ENCODE measurements around the gene BOLA2B. TPM values are rescaled to one million over a fixed set of nuclear protein-coding genes. Genes with fewer than 3 reads are reported as not detected.

The BOLA2B gene
- total RNA-seq, 1 donor from 2014 or later = 82.9 TPM

DNA sequence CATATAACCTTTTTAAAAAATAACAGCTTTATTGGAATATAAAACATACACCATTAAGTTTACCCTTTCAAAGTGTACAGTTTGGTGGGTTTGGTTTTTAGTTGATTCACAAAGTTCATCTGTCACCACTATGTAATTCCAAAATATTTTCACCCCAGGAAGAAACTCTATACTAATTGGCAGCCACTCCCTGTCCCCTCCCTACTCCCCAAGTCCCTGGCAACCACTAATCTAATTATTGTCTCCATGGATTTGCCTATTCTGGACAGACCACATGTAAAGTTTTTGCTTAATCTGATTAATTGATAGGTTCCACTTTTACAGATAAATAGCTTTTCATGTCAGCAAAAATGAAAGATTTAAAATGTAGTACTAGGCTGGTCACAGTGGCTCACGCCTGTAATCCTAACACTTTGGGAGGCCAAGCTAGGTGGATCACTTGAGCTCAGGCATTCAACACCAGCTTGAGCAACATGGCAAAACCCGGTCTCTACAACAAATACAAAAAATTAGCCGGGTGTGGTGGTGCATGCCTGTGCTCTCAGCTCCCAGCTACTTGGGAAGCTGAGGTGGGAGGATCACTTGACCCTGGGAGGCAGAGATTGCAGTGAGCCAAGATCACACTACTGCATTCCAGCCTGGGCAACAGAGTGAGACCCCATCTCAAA lies 45.5 kb downstream of the BOLA2B start:
- no peaks in the 10 kb centered on the region for H3K36me3 Mint-ChIP-seq
- no peaks in the 10 kb centered on the region for H3K27me3 Mint-ChIP-seq
- TF ChIP-seq, protein P1, sequence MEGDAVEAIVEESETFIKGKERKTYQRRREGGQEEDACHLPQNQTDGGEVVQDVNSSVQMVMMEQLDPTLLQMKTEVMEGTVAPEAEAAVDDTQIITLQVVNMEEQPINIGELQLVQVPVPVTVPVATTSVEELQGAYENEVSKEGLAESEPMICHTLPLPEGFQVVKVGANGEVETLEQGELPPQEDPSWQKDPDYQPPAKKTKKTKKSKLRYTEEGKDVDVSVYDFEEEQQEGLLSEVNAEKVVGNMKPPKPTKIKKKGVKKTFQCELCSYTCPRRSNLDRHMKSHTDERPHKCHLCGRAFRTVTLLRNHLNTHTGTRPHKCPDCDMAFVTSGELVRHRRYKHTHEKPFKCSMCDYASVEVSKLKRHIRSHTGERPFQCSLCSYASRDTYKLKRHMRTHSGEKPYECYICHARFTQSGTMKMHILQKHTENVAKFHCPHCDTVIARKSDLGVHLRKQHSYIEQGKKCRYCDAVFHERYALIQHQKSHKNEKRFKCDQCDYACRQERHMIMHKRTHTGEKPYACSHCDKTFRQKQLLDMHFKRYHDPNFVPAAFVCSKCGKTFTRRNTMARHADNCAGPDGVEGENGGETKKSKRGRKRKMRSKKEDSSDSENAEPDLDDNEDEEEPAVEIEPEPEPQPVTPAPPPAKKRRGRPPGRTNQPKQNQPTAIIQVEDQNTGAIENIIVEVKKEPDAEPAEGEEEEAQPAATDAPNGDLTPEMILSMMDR (conservative IDR thresholded peaks at IDR 0.05) = no peak
- no peak overlapping the region for H3K27ac Mint-ChIP-seq
- DNase-seq (ENCODE audit: extremely low spot score, unreplicated experiment) = no peak
- H3K4me3 Mint-ChIP-seq = no peak overlapping the region
- no peaks in the 10 kb centered on the region for H3K4me1 Mint-ChIP-seq (ENCODE audit: unreplicated experiment)
- peaks cover 5% of the 10 kb centered on the region for H3K9me3 Mint-ChIP-seq

DNA sequence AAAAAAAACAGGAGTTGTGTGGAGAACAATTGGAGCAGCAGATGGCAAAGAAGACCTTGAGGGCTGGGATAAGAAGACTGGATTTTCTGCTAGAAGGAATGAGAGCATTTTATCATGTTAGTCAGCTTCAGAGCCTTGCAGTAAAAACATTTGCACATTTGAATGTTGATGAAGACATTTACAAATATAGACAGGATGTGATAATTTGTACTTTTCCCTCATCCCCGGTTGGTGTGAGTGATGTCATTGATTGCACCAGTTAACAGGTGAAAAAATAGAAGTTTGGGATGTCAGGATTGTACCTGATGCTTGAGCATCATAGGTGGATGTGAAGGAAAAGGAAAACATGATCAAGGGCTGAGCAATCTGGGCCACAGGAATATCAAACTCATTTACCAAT lies 47.8 kb downstream of the BOLA2B start:
- TF ChIP-seq, protein P1 (conservative IDR thresholded peaks at IDR 0.05) = no peak
- Mint-ChIP-seq H3K4me3 (no peak overlapping the region), H3K4me1 (ENCODE audit: unreplicated experiment) (no peaks in the 10 kb centered on the region), H3K27ac (no peak overlapping the region), H3K36me3 (no peaks in the 10 kb centered on the region), H3K9me3 (peaks cover 5% of the 10 kb centered on the region), H3K27me3 (no peaks in the 10 kb centered on the region)
- no peak for DNase-seq (ENCODE audit: extremely low spot score, unreplicated experiment)

DNA sequence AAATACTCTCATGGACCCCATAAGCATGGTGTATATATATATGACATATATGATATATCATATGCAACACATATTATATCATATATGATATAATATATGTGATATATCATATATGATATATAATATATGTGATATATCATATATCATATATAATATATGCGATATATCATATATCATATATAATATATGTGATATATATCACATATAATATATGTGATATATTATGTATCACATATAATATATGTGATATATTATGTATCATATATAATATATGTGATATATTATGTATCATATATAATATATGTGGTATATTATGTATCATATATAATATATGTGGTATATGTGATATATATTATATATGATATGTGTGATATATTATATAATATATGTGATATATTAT lies 48.5 kb downstream of the BOLA2B start:
- no peak for DNase-seq (ENCODE audit: extremely low spot score, unreplicated experiment)
- H3K4me3 Mint-ChIP-seq = no peak overlapping the region
- TF ChIP-seq, protein P1 (conservative IDR thresholded peaks at IDR 0.05) = no peak
- no peaks in the 10 kb centered on the region for H3K36me3 Mint-ChIP-seq
- no peaks in the 10 kb centered on the region for H3K4me1 Mint-ChIP-seq (ENCODE audit: unreplicated experiment)
- H3K27ac Mint-ChIP-seq = no peak overlapping the region
- H3K27me3 Mint-ChIP-seq = no peaks in the 10 kb centered on the region
- H3K9me3 Mint-ChIP-seq = peaks cover 5% of the 10 kb centered on the region

DNA sequence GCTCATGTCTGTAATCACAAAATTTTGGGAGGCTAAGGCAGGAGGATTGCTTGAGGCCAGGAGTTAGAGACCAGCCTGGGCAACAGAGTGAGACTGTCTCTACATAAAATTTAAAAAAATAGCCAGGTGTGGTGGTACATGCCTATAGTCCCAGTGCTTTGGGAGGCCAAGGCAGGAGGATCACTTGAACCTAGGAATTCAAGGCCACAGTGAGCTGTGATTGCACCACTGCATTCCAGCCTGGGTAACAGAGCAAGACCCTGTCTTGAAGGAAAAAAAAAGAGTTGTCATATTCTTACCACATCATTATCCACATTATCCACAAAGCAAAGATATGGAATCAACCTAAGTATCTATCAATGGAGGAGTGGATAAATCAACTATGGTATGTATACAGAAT lies 49.4 kb downstream of the BOLA2B start:
- TF ChIP-seq, protein P1 (conservative IDR thresholded peaks at IDR 0.05) = no peak
- H3K4me3 Mint-ChIP-seq = no peak overlapping the region
- no peak for DNase-seq (ENCODE audit: extremely low spot score, unreplicated experiment)
- no peaks in the 10 kb centered on the region for H3K36me3 Mint-ChIP-seq
- no peak overlapping the region for H3K27ac Mint-ChIP-seq
- no peaks in the 10 kb centered on the region for H3K4me1 Mint-ChIP-seq (ENCODE audit: unreplicated experiment)
- H3K27me3 Mint-ChIP-seq = no peaks in the 10 kb centered on the region
- H3K9me3 Mint-ChIP-seq = no peaks in the 10 kb centered on the region

DNA sequence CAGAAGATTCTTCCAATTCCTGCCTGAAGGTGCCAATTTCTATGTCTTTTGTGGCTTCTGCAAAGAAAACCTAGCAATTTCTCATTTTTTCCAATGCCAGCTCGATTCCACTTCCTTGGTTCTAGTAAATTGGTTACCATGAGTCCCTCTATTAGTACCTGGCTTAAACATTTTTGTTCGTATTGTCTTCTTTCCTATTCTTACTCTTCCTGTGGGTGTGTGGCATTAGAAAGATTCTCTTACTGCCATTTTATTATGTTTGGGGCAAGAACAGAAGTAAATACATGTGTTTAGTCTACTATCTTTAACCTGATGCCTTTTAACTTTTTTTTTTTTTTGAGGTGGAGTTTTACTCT lies 50.1 kb downstream of the BOLA2B start:
- Mint-ChIP-seq H3K4me1 (ENCODE audit: unreplicated experiment) (no peaks in the 10 kb centered on the region), H3K9me3 (no peaks in the 10 kb centered on the region), H3K27ac (no peak overlapping the region), H3K36me3 (no peaks in the 10 kb centered on the region), H3K27me3 (no peaks in the 10 kb centered on the region), H3K4me3 (no peak overlapping the region)
- no peak for DNase-seq (ENCODE audit: extremely low spot score, unreplicated experiment)
- TF ChIP-seq, protein P1 (conservative IDR thresholded peaks at IDR 0.05) = no peak

Other genes with a start within 250 kb of the BOLA2B start
- 72.4 and 73.5 TPM in 2 replicates for gene TMEM219, start 231.6 kb downstream of the BOLA2B start, total RNA-seq (ENCODE audit: low replicate concordance)
- gene TAOK2, start 219.8 kb downstream of the BOLA2B start, total RNA-seq (ENCODE audit: low replicate concordance) = 42.6 and 52.4 TPM in 2 replicates
- gene HIRIP3, start 198.0 kb downstream of the BOLA2B start, total RNA-seq (ENCODE audit: low replicate concordance) = 13.7 and 20.9 TPM in 2 replicates
- 52.8 and 78.7 TPM in 2 replicates for gene INO80E, start 197.4 kb downstream of the BOLA2B start, total RNA-seq (ENCODE audit: low replicate concordance)
- gene DOC2A, start 182.6 kb downstream of the BOLA2B start, total RNA-seq (ENCODE audit: low replicate concordance) = 6.9 and 9.7 TPM in 2 replicates
- not detected in 2 replicates for gene C16orf92, start 170.5 kb downstream of the BOLA2B start, total RNA-seq (ENCODE audit: low replicate concordance)
- 0.31 and 2.1 TPM in 2 replicates for gene TLCD3B, start 162.4 kb downstream of the BOLA2B start, total RNA-seq (ENCODE audit: low replicate concordance)
- 620 and 1,017 TPM in 2 replicates for gene ALDOA, start 127.9 kb downstream of the BOLA2B start, total RNA-seq (ENCODE audit: low replicate concordance)
- 128 and 155 TPM in 2 replicates for gene PPP4C, start 117.7 kb downstream of the BOLA2B start, total RNA-seq (ENCODE audit: low replicate concordance)
- 1.6 TPM in 2 replicates for gene TBX6, start 101.7 kb downstream of the BOLA2B start, total RNA-seq (ENCODE audit: low replicate concordance)
- 37.9 and 61.9 TPM in 2 replicates for gene YPEL3, start 97.5 kb downstream of the BOLA2B start, total RNA-seq (ENCODE audit: low replicate concordance)
- gene GDPD3, start 80.1 kb downstream of the BOLA2B start, total RNA-seq (ENCODE audit: low replicate concordance) = 19.7 and 23.2 TPM in 2 replicates
- gene MAPK3, start 70.4 kb downstream of the BOLA2B start, total RNA-seq (ENCODE audit: low replicate concordance) = 79.6 and 88.0 TPM in 2 replicates
- gene CORO1A, start 10.1 kb downstream of the BOLA2B start, total RNA-seq (ENCODE audit: low replicate concordance) = 10.8 and 21.3 TPM in 2 replicates
- 27.6 and 28.0 TPM in 2 replicates for gene SLX1A, start 209 bp upstream of the BOLA2B start, total RNA-seq (ENCODE audit: low replicate concordance)
- gene SULT1A3, start 5.6 kb upstream of the BOLA2B start, total RNA-seq (ENCODE audit: low replicate concordance) = 27.7 and 33.0 TPM in 2 replicates
- gene NPIPB13, start 54.8 kb upstream of the BOLA2B start, total RNA-seq (ENCODE audit: low replicate concordance) = 9.1 and 15.3 TPM in 2 replicates
- 64.6 and 68.9 TPM in 2 replicates for gene CD2BP2, start 161.6 kb upstream of the BOLA2B start, total RNA-seq (ENCODE audit: low replicate concordance)
- 46.8 and 50.0 TPM in 2 replicates for gene TBC1D10B, start 176.8 kb upstream of the BOLA2B start, total RNA-seq (ENCODE audit: low replicate concordance)
- 10.4 and 21.7 TPM in 2 replicates for gene MYL11, start 181.1 kb upstream of the BOLA2B start, total RNA-seq (ENCODE audit: low replicate concordance)
- gene SEPTIN1, start 188.9 kb upstream of the BOLA2B start, total RNA-seq (ENCODE audit: low replicate concordance) = 1.4 and 2.3 TPM in 2 replicates
- 14.5 and 21.1 TPM in 2 replicates for gene ZNF48, start 201.8 kb upstream of the BOLA2B start, total RNA-seq (ENCODE audit: low replicate concordance)
- gene ZNF771, start 213.9 kb upstream of the BOLA2B start, total RNA-seq (ENCODE audit: low replicate concordance) = 4.7 and 15.5 TPM in 2 replicates
- gene DCTPP1, start 236.4 kb upstream of the BOLA2B start, total RNA-seq (ENCODE audit: low replicate concordance) = 41.8 and 62.1 TPM in 2 replicates

All from type B pancreatic cell (in vitro differentiated cells).